GM04504 (cell line): ENCODE results near the gene BCL11B.
A peak's percentile ranks its signal among the peaks of the same experiment; 100 is the strongest.
"Not testable (repeated sequence)": the region's sequence is repeated elsewhere in the genome, so short reads cannot be mapped to it uniquely, and the experiment has no call there.

ENCODE experiments used
- DNase-seq: peaks from one replicate; pipeline ENCODE4 v3.0.0-alpha.2; 2012; ENCODE audit warnings: low read depth

The BCL11B gene

GRCh38 chr14:99199846-99200653 lies 71.9 kb downstream of the BCL11B start:
- no peak for DNase-seq

DNA sequence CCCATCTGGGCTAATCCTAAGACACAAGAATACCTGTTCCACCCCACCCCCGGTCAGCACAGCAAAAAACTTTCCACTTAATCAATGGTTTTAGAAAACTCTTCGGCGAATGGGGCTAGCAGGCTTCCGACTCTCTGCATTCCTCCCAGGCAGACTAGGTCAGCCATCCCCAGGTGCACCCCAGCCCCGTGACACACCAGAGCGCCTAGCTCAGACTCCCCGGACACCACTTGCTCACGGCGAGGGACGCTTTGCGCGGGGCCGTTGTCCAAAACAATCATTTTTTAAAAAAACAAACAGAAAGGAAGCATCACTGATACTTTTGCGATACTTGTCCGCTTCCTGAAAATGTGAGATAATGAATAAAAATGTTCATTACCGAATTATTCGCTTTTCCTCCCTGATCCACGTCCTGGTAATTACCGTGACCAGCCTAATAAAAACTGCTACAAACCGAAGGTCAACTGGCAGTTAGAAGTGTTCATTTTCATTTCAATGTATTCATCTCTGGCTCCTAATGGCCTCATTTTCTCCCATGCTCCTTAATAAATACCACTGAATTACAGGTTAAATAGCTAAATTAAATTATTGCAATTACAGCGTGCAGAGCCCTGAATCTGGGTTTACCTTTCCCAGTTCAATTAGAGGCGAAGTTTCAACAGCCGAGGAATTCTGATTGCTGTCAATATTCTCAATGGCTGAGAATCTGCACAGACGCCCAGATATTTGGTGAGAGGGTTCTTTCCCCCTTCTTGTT lies 73.1 kb downstream of the BCL11B start:
- DNase-seq = no peak

- no peak for DNase-seq
Measured at GRCh38 chr14:99196310-99196650, 75.7 kb downstream of the BCL11B start.

- no peak for DNase-seq
Measured at GRCh38 chr14:99195602-99196309, 76.2 kb downstream of the BCL11B start.

GRCh38 chr14:99194736-99195135 lies 77.3 kb downstream of the BCL11B start:
- DNase-seq = no peak

- DNase-seq = no peak
Measured at GRCh38 chr14:99194136-99194535, 77.9 kb downstream of the BCL11B start.

- DNase-seq = no peak
Measured at GRCh38 chr14:99192830-99193229, 79.2 kb downstream of the BCL11B start.

DNA sequence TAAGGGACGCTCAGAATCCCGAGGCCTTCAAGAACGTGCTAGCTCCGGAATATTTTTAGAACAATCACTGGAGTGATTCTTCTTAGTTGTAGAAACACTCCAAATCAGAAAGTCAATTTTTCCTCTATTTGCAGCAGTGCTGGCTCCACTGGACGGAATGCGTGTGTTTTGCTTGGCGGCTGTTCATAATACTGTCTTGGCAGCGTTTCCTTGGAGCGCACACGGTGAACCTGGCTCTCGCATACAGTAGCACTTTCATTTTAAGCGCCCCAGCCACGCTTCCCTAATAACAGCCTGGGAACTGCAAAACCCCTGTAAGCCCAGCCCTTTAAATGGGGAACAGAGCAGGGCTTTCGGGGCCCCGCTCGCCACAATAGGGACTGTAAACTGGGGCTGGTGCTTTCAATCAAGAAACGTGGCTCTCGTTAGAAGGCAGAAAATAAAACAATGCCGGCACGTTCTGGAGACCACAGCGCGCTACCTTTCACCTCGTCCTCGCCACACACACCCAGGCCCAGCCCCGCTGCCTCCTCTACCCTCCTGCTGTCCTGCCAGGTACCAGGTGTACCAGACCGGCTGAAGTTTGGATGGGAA lies 79.9 kb downstream of the BCL11B start:
- peak; percentile 23 for DNase-seq

DNA sequence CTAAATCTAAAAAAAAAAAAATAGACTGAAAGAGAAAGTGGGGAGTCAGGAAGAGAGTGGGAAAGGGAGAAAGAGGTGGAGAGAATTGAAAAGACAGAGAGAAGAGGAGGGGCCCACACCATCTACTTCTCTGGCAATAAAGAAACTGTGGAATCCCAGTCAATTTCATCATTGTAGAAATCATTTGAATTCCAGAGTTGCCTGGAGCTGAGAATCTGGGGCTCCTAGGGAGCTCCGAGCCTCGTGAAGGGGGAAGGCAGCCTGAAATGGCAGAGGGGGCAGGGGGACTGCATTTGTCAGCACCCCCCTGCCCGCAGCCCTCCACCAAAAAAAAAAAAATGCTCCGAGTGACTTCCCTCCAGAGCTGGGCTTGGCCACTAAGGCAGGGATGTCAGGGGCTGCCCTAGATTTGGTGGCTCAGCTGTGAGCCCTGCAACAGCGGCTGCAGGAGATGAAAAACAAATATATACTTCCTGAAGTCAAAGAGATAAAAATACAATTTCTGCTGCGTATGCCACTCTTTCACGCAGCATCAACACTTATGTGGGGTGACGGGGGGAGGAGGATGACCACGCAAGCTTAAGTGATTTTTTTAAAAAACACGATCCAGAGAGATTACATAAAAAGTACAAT lies 80.5 kb downstream of the BCL11B start:
- no peak for DNase-seq

DNA sequence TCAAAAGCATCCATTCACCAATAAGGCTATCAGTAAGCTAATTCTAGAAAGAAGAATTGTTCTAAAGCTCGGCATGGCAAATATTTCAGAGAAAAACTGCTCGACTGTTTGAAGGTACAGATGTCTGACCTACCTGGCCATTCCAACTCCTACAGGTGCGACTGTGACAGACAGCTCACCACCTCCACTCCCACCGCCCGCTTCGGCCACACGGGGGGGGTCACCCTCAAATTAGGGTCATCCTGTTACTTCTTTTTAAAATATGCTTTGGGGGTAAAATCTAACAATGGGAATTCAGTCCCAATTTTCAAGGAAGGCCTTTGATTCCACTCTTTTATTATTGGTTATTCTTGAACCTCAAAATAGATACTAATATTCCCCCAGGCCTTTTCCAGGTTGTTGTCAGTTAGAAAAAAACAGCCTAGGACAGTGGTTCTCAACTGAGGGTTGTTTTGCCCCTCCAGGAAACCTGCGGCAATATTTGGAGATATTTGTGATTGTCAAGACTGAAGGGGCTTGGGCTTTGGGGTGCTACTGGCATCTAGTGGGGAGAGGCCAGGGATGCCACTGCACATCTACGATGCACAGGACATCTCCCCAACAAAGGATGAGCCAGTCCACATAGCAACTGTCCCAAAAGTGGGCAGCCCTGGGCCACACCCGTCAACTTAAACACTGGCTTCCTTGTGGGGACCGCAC lies 81.2 kb downstream of the BCL11B start:
- no peak for DNase-seq

- no peak for DNase-seq
Measured at GRCh38 chr14:99189201-99189801, 82.7 kb downstream of the BCL11B start.

DNA sequence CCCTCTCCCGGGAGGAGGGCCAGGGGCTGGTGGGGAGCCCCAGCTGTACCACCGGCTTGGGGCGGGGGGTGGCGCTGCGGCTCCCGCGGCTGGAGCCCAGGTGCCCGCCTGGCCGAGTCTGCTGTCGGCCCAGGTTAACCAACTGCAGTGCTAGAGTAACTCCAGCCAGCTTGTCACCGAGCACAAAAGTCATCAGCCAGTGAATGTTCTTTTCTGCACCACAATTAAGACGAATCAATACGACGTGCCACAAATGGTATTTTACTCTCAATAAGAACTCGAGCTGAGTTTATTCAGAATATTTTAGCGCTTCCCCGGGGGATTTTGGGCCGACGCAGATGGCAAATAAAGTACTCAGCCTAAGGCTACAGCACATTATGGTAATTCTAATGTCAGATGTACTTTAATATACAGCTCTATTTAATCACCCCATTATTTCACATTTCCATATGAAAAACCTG lies 83.2 kb downstream of the BCL11B start:
- no peak for DNase-seq

- no peak for DNase-seq
Measured at GRCh38 chr14:99187858-99188257, 84.1 kb downstream of the BCL11B start.

DNA sequence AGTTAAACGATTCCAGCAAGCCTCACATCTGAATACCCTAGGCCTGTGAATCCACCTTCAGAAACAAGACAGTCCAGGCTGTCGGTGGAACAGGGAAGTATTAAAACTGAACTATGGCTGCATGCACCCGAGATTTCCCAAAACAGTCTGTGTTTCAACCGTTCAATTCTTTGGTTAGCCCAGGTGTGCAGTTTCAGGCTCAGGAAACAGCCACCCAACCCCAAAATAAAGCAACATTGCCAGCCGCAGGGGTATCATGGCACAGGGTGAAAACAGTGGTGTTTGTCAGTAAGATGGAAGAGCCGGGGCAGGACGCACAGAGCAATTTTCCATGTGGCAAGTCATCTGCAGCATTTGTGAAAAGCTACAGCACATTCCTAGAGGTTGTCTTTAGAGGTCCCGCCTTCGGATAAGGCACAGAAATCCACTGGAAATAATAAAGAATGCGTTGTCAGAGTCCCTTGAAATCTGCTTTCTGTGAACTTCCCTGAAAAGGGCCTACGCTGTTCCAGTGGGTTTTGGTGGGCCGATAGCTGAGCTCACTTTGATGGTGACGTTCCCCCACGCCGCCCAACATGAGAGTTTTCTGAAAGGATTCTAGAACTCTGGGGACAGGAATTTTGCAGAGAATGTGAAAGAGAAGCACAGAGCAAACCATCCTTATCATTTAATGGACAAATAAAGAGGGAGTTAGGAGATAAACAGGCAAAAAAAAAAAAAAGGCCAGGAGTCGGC lies 84.9 kb downstream of the BCL11B start:
- DNase-seq = no peak

DNA sequence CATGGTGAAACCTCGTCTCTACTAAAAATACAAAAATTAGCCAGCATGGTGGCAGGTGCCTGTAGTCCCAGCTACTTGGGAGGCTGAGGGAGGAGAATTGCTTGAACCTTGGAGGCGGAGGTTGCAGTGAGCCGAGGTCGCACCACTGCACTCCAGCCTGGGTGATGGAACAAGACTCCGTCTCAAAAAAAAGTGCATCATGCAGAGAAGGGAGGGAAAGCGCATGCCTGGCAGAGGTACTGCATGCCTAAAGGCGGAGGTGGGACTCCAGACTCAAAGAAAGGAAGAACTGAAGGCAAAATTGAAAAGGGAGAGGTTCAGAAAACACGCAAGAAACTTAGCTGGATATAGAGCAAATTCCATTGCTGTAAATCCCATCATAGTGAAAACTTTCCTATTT lies 85.7 kb downstream of the BCL11B start:
- not testable (repeated sequence) for DNase-seq

DNA sequence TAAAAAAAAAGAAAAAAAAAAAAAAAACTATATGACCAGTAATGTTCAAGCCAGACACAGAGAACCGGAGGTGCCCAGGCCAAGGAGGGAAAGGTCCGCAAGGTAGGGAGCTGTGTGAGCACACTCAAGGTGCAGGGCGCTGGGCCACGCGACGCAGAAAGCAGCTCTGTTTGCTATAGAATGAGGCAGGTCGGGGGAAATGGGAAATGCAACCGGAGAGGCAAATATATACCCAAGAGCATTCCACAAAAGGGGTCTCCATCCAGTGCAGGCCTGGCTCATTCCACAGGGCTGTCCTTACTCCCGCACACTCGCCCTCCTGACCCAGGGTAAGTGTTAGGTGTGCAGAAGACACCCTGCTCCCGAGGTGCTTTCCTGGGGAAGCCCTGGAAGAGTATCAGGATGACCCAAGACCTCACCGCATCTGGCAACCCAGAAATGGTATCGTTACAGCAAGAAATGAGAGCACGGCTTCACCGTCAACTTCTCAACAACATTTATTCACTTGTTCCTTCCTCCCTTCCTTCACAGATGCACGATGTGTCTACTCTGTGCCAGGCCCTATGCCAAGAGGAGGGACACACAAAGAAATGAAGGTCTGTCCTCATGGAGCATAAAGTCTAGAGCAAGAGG lies 86.4 kb downstream of the BCL11B start:
- DNase-seq = no peak

- DNase-seq = no peak
Measured at GRCh38 chr14:99183716-99184115, 88.3 kb downstream of the BCL11B start.

DNA sequence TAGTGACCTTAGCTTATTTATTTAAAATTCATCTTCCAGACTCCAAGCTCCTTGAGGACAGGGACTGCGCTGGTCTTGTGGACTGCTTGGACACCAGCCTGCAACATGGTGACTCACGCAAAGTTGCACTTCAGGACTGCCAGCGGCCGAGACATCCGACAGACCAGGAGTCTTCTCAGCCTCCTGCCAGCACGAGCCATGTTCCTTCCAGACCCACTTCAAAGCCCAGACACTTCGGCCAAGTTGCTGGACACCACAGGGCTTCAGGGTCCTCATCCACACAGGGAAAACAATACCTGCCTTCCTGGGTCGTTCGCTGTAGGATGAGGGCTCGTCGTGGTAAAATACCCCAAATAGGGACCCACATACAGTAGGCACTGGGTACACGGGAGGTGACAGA lies 88.7 kb downstream of the BCL11B start:
- DNase-seq = no peak

DNA sequence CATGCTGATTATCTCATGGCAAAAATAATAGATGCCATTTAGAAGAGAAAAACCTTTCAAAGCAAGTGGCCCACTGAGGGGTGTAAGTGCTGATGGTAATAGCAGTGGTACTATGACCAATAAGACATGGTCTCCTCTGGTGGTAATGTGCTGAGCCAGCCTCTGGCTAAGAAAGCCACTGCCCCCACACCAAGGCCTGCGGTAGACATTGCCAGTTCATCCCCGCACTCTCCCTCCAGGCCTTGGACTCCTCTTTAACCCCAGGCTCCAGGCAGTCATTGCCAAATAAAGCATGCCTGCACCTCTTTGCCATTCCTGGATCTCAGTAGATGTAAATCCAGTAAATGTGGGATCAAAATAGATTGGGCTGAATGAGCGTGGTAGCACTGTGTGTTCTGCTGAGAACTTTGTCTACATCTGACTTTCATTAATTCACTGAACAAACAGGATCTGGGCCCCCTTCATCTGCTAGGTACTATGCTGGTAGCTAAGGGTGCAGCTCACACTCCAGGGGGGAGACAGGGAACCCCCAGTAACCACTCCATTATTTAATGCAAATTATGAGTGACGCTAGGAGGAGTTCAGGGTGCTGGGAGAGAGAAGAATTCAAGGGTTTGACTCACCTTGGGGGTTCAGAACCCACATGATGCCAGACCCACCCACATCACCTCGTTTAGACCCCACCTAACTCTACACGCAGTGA lies 89.3 kb downstream of the BCL11B start:
- DNase-seq = no peak
